Measurements from ENCODE around the gene CBLL1. TPM values are rescaled to one million over a fixed set of nuclear protein-coding genes. Genes with fewer than 3 reads are reported as not detected.

Gene CBLL1
- total and polyA plus RNA-seq, 2 of the 13 experiments (the other 11 are each of a cell fraction or from before 2014, with no cell fraction given) = 8.8 to 10.5 TPM

DNA sequence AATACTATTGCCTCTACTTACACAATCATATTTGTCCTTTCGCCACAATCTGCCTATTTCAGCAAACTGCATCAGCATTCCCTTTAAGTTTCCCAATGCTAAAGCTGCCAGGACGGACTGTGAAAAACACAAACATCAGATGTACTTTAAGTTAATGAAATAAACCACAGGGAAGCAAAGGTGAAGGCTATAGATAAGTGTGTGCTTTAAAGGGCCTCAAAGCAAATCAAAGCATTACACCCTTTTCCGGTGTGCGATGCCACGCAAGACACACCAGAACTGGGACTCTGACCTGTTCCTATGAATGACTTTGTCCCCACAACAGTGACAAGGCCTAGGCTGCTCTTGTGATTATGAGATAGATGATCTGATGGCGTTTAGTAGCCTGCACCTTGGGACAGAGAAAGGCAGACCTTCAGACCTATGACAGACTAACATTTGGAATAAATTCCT, 35.7 kb downstream of the CBLL1 start (continued):
- TF ChIP-seq, protein P1, sequence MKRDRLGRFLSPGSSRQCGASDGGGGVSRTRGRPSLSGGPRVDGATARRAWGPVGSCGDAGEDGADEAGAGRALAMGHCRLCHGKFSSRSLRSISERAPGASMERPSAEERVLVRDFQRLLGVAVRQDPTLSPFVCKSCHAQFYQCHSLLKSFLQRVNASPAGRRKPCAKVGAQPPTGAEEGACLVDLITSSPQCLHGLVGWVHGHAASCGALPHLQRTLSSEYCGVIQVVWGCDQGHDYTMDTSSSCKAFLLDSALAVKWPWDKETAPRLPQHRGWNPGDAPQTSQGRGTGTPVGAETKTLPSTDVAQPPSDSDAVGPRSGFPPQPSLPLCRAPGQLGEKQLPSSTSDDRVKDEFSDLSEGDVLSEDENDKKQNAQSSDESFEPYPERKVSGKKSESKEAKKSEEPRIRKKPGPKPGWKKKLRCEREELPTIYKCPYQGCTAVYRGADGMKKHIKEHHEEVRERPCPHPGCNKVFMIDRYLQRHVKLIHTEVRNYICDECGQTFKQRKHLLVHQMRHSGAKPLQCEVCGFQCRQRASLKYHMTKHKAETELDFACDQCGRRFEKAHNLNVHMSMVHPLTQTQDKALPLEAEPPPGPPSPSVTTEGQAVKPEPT (CRISPR knock-in tag; IDR thresholded peaks at IDR 0.05; ENCODE audit: low read depth) = no peak
- TF ChIP-seq ATF7 (IDR thresholded peaks at IDR 0.05) (no peak), ATF7 (CRISPR knock-in tag; IDR thresholded peaks at IDR 0.05) (0 out of 2 replicates have a peak, but pooled peaks have one; percentile 49), ZNF225 (CRISPR knock-in tag; IDR thresholded peaks at IDR 0.05) (no peak), KLF15 (CRISPR knock-in tag; IDR thresholded peaks at IDR 0.05; ENCODE audit: borderline replicate concordance) (no peak; the same call in 1 of the 2 replicates), PLRG1 (conservative IDR thresholded peaks at IDR 0.05) (no peak), SALL1 (CRISPR knock-in tag; IDR thresholded peaks at IDR 0.05) (peak; percentile 99), ADNP (CRISPR knock-in tag; IDR thresholded peaks at IDR 0.05) (no peak), RORA (CRISPR knock-in tag; IDR thresholded peaks at IDR 0.05) (no peak), NR2F2 (IDR thresholded peaks at IDR 0.05; ENCODE audit: borderline replicate concordance, low read depth) (peak; percentile 99), MBD4 (IDR thresholded peaks at IDR 0.05; ENCODE audit: borderline replicate concordance, low read length) (peak; percentile 95; the same call in 1 of the 2 replicates), KLF12 (CRISPR knock-in tag; IDR thresholded peaks at IDR 0.05; ENCODE audit: borderline replicate concordance) (no peak), ZNF614 (CRISPR knock-in tag; IDR thresholded peaks at IDR 0.05; ENCODE audit: borderline replicate concordance) (peak; percentile 95), ZNF260 (CRISPR knock-in tag; IDR thresholded peaks at IDR 0.05; ENCODE audit: borderline replicate concordance, low read depth) (no peak), ZNF510 (CRISPR knock-in tag; IDR thresholded peaks at IDR 0.05; ENCODE audit: low read depth) (peak; percentile 91; the same call in 1 of the 2 replicates), SALL2 (CRISPR knock-in tag; IDR thresholded peaks at IDR 0.05) (peak; percentile 62; the same call in 1 of the 2 replicates), RFX3 (CRISPR knock-in tag; IDR thresholded peaks at IDR 0.05) (no peak), MED1 (CRISPR knock-in tag; IDR thresholded peaks at IDR 0.05) (peak; percentile 99)
- TF ChIP-seq, protein P2, sequence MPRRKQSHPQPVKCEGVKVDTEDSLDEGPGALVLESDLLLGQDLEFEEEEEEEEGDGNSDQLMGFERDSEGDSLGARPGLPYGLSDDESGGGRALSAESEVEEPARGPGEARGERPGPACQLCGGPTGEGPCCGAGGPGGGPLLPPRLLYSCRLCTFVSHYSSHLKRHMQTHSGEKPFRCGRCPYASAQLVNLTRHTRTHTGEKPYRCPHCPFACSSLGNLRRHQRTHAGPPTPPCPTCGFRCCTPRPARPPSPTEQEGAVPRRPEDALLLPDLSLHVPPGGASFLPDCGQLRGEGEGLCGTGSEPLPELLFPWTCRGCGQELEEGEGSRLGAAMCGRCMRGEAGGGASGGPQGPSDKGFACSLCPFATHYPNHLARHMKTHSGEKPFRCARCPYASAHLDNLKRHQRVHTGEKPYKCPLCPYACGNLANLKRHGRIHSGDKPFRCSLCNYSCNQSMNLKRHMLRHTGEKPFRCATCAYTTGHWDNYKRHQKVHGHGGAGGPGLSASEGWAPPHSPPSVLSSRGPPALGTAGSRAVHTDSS (CRISPR knock-in tag; conservative IDR thresholded peaks at IDR 0.05) = no peak
- TF ChIP-seq, protein P3, sequence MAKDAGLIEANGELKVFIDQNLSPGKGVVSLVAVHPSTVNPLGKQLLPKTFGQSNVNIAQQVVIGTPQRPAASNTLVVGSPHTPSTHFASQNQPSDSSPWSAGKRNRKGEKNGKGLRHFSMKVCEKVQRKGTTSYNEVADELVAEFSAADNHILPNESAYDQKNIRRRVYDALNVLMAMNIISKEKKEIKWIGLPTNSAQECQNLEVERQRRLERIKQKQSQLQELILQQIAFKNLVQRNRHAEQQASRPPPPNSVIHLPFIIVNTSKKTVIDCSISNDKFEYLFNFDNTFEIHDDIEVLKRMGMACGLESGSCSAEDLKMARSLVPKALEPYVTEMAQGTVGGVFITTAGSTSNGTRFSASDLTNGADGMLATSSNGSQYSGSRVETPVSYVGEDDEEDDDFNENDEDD (CRISPR knock-in tag; IDR thresholded peaks at IDR 0.05; ENCODE audit: borderline replicate concordance) = peak; percentile 31; the same call in 1 of the 2 replicates

Data from HepG2 (cell line).